ENCODE measurements around the gene BARD1. TPM values are rescaled to one million over a fixed set of nuclear protein-coding genes. Genes with fewer than 3 reads are reported as not detected.

BARD1 gene
- total and polyA plus RNA-seq, 2 of the 13 experiments (the other 11 are each of a cell fraction or from before 2014, with no cell fraction given) = 5.3 to 30.4 TPM

DNA sequence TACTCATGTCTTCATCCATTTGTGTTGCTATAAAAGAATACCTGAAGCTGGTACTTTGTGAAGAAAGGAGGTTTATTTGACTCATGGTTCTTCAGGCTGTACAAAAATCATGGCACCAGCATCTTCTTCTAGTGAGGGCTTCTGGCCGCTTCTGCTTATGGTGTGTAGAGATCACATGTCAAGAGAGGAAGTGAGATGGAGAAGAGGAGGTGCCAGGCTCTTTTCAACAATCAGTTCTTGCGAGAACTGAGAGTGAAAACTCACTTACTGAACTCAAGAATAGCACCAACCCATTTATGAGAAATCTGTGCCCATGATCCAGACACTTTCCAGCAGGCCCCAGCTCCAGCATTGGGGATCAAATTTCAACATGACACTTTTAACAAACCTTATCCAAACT, 30.0 kb upstream of the BARD1 start:
- Histone ChIP-seq H3K9ac (ENCODE audit: insufficient read depth, low read depth, low read length) (no peak overlapping the region), H3K9me3 (ENCODE audit: low read length) (no peaks in the 10 kb centered on the region; the same call in 1 of the 2 replicates), H3K27ac (ENCODE audit: extremely low read length, insufficient read depth, low read length) (no peak overlapping the region), H2AFZ (ENCODE audit: low read length) (no peak overlapping the region), H3K4me3 (replicated peaks in 1 of 3; ENCODE audit: insufficient read depth in 1 of 3, low read depth in 2 of 3, low read length in 3 of 3) (no peak overlapping the region), H3K4me1 (ENCODE audit: insufficient read depth, low read length) (peaks cover 8% of the 10 kb centered on the region), H3K4me2 (ENCODE audit: low read depth, low read length) (no peak overlapping the region), H3K79me2 (ENCODE audit: insufficient read depth, low read length) (no peaks in the 10 kb centered on the region), H3K27me3 (ENCODE audit: control insufficient read depth in 1 of 2, insufficient read depth in 2 of 2, low read length in 2 of 2) (no peaks in the 10 kb centered on the region), H3K36me3 (replicated peaks in 1 of 2; ENCODE audit: control insufficient read depth in 1 of 2, insufficient read depth in 2 of 2, low read length in 2 of 2) (no peaks in the 10 kb centered on the region), H4K20me1 (ENCODE audit: insufficient read depth, low read length) (no peaks in the 10 kb centered on the region)
- WGBS (ENCODE audit: low lambda C conversion rate) = 8% methylated on average over 2 of the region's 2 CpGs
- in situ Hi-C loops (cut with HindIII; ENCODE audit: extremely low pct_ligation_motif_present, low pct_unique_long_range_greater_than_20kb) = no loop called here
- CTCF ChIA-PET (ENCODE audit: low intra/inter-chr PET ratio, low total read pairs) = no interaction called here
- intact Hi-C loops (cut with micrococcal nuclease; ENCODE audit: unreplicated experiment) = no loop called here
- POLR2A ChIA-PET = no interaction called here
- ATAC-seq (no peak), DNase-seq (ENCODE audit: low spot score) (no peak), FAIRE-seq (no peak)
- no TSS peak for BruUV-seq (replicated peaks)
- TF ChIP-seq, protein P1, sequence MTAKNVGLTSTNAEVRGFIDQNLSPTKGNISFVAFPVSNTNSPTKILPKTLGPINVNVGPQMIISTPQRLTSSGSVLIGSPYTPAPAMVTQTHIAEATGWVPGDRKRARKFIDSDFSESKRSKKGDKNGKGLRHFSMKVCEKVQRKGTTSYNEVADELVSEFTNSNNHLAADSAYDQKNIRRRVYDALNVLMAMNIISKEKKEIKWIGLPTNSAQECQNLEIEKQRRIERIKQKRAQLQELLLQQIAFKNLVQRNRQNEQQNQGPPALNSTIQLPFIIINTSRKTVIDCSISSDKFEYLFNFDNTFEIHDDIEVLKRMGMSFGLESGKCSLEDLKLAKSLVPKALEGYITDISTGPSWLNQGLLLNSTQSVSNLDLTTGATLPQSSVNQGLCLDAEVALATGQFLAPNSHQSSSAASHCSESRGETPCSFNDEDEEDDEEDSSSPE (CRISPR knock-in tag; IDR thresholded peaks at IDR 0.05) = no peak
- TF ChIP-seq ZNF678 (CRISPR knock-in tag; IDR thresholded peaks at IDR 0.05) = no peak
- TF ChIP-seq ZNF619 (CRISPR knock-in tag; IDR thresholded peaks at IDR 0.05) = no peak
- no peak for TF ChIP-seq ZNF24 (IDR thresholded peaks at IDR 0.05)
- no peak for TF ChIP-seq ZMYM3 (CRISPR knock-in tag; IDR thresholded peaks at IDR 0.05)
- TF ChIP-seq ZNF234 (CRISPR knock-in tag; conservative IDR thresholded peaks at IDR 0.05) = no peak
- no peak for TF ChIP-seq AKAP8 (CRISPR knock-in tag; IDR thresholded peaks at IDR 0.05)
- no peak for TF ChIP-seq ETV5 (CRISPR knock-in tag; IDR thresholded peaks at IDR 0.05; ENCODE audit: borderline replicate concordance)
- no peak for TF ChIP-seq TARDBP (CRISPR knock-in tag; IDR thresholded peaks at IDR 0.05)
- no peak for TF ChIP-seq ARNT2 (CRISPR knock-in tag; IDR thresholded peaks at IDR 0.05; ENCODE audit: low read depth)
- no peak for TF ChIP-seq ZNF746 (CRISPR knock-in tag; IDR thresholded peaks at IDR 0.05)
- TF ChIP-seq SPEN (CRISPR knock-in tag; IDR thresholded peaks at IDR 0.05; ENCODE audit: low read depth) = no peak
- no peak for TF ChIP-seq TRAFD1 (CRISPR knock-in tag; IDR thresholded peaks at IDR 0.05; ENCODE audit: borderline replicate concordance)
